ENCODE measurements around the gene LY6G5C.

The LY6G5C gene

GRCh38 chr6:31645325-31645724 lies 35.5 kb downstream of the LY6G5C start:
- in situ Hi-C loops (cut with MboI; ENCODE audit: low sequenced_read_pairs), result no loop called here

GRCh38 chr6:31643818-31644454 lies 36.9 kb downstream of the LY6G5C start:
- in situ Hi-C loops (cut with MboI; ENCODE audit: low sequenced_read_pairs), result no loop called here

GRCh38 chr6:31642798-31643570 lies 37.9 kb downstream of the LY6G5C start:
- in situ Hi-C loops (cut with MboI; ENCODE audit: low sequenced_read_pairs), result no loop called here

GRCh38 chr6:31641370-31641769 lies 39.5 kb downstream of the LY6G5C start:
- in situ Hi-C loops (cut with MboI; ENCODE audit: low sequenced_read_pairs), result no loop called here

- in situ Hi-C loops (cut with MboI; ENCODE audit: low sequenced_read_pairs), result no loop called here
Observed at GRCh38 chr6:31640612-31641011, 40.3 kb downstream of the LY6G5C start.

- in situ Hi-C loops (cut with MboI; ENCODE audit: low sequenced_read_pairs), result no loop called here
Observed at GRCh38 chr6:31639449-31639861, 41.4 kb downstream of the LY6G5C start.

GRCh38 chr6:31639043-31639442 lies 41.8 kb downstream of the LY6G5C start:
- in situ Hi-C loops (cut with MboI; ENCODE audit: low sequenced_read_pairs), result no loop called here

GRCh38 chr6:31636698-31637596 lies 43.9 kb downstream of the LY6G5C start:
- in situ Hi-C loops (cut with MboI; ENCODE audit: low sequenced_read_pairs), result no loop called here

GRCh38 chr6:31634969-31635575 lies 45.8 kb downstream of the LY6G5C start:
- in situ Hi-C loops (cut with MboI; ENCODE audit: low sequenced_read_pairs), result no loop called here

GRCh38 chr6:31634131-31634530 lies 46.7 kb downstream of the LY6G5C start:
- in situ Hi-C loops (cut with MboI; ENCODE audit: low sequenced_read_pairs), result no loop called here

GRCh38 chr6:31633447-31633846 lies 47.4 kb downstream of the LY6G5C start:
- in situ Hi-C loops (cut with MboI; ENCODE audit: low sequenced_read_pairs), result no loop called here

- in situ Hi-C loops (cut with MboI; ENCODE audit: low sequenced_read_pairs), result no loop called here
Observed at GRCh38 chr6:31632279-31632946, 48.5 kb downstream of the LY6G5C start.

GRCh38 chr6:31631681-31632278 lies 49.1 kb downstream of the LY6G5C start:
- in situ Hi-C loops (cut with MboI; ENCODE audit: low sequenced_read_pairs), result no loop called here

- in situ Hi-C loops (cut with MboI; ENCODE audit: low sequenced_read_pairs), result no loop called here
Observed at GRCh38 chr6:31631209-31631608, 49.7 kb downstream of the LY6G5C start.

- in situ Hi-C loops (cut with MboI; ENCODE audit: low sequenced_read_pairs), result no loop called here
Observed at GRCh38 chr6:31630177-31630934, 50.5 kb downstream of the LY6G5C start.

- in situ Hi-C loops (cut with MboI; ENCODE audit: low sequenced_read_pairs), result no loop called here
Observed at GRCh38 chr6:31629014-31629413, 51.9 kb downstream of the LY6G5C start.

- in situ Hi-C loops (cut with MboI; ENCODE audit: low sequenced_read_pairs), result no loop called here
Observed at GRCh38 chr6:31627690-31628287, 53.1 kb downstream of the LY6G5C start.

GRCh38 chr6:31626952-31627351 lies 53.9 kb downstream of the LY6G5C start:
- in situ Hi-C loops (cut with MboI; ENCODE audit: low sequenced_read_pairs), result no loop called here

Measured in HL-60/S4 treated with phorbol 12-myristate 13-acetate at 8.2 ng/mL for 4 days and 3 days (cell line).